Skeletal muscle satellite cell (primary cell): Measurements from ENCODE around the gene ATAD3B.
A peak's percentile ranks its signal among the peaks of the same experiment; 100 is the strongest.

ENCODE experiments used
- H3K27me3 ChIP-seq: 2 replicates; pipeline ENCODE4 v1.7.0; 2013; ENCODE audit warnings: low read length; ENCODE audit not compliant: control insufficient read depth, insufficient read depth
- H3K36me3 ChIP-seq: 2 replicates; pipeline ENCODE4 v1.7.0; 2013; ENCODE audit warnings: mild to moderate bottlenecking, control low read depth, low read length; ENCODE audit not compliant: insufficient read depth
- H3K4me1 ChIP-seq: 2 replicates; pipeline ENCODE4 v1.7.0; 2013; ENCODE audit warnings: low read length; ENCODE audit not compliant: control insufficient read depth, insufficient read depth
- H3K4me2 ChIP-seq: 2 replicates; pipeline ENCODE4 v1.7.0; 2013; ENCODE audit warnings: mild to moderate bottlenecking, low read length
- H3K4me3 ChIP-seq: 2 replicates; pipeline ENCODE4 v1.7.0; 2013; ENCODE audit warnings: low read length
- H3K9ac ChIP-seq: 2 replicates; pipeline ENCODE4 v1.7.0; 2013; ENCODE audit warnings: mild to moderate bottlenecking, low read depth, low read length, moderate library complexity
- H3K9me3 ChIP-seq: replicated peaks from 2 replicates; pipeline ENCODE4 v1.7.0; 2013; ENCODE audit warnings: mild to moderate bottlenecking, control low read depth, low read length

The ATAD3B gene

GRCh38 chr1:1534401-1535154 is 63.0 kb downstream of the ATAD3B start:
- peaks cover 3% of the 10 kb centered on the region for H3K9me3 ChIP-seq
- no peak overlapping the region for H3K9ac ChIP-seq
- no peaks in the 10 kb centered on the region for H3K27me3 ChIP-seq
- H3K36me3 ChIP-seq, result peaks cover 18% of the 10 kb centered on the region
- no peak overlapping the region for H3K4me2 ChIP-seq
- no peak overlapping the region for H3K4me3 ChIP-seq
- no peaks in the 10 kb centered on the region for H3K4me1 ChIP-seq

GRCh38 chr1:1535201-1536018 is 63.8 kb downstream of the ATAD3B start:
- H3K9me3 ChIP-seq, result peaks cover 3% of the 10 kb centered on the region
- no peak overlapping the region for H3K4me2 ChIP-seq
- no peaks in the 10 kb centered on the region for H3K4me1 ChIP-seq
- H3K9ac ChIP-seq, result no peak overlapping the region
- H3K4me3 ChIP-seq, result no peak overlapping the region
- no peaks in the 10 kb centered on the region for H3K27me3 ChIP-seq
- H3K36me3 ChIP-seq, result peaks cover 11% of the 10 kb centered on the region

GRCh38 chr1:1536019-1536937 is 64.7 kb downstream of the ATAD3B start:
- peaks cover 16% of the 10 kb centered on the region for H3K36me3 ChIP-seq

GRCh38 chr1:1536938-1537546 is 65.5 kb downstream of the ATAD3B start:
- Histone ChIP-seq H3K36me3 (peaks cover 23% of the 10 kb centered on the region), H3K27me3 (no peaks in the 10 kb centered on the region), H3K9ac (no peak overlapping the region), H3K4me3 (no peak overlapping the region), H3K4me1 (peaks cover 5% of the 10 kb centered on the region), H3K9me3 (no peaks in the 10 kb centered on the region), H3K4me2 (no peak overlapping the region)

More at GRCh38 chr1:1536019-1536937, 64.7 kb downstream of the ATAD3B start:
- Histone ChIP-seq H3K4me3 (no peak overlapping the region), H3K4me2 (no peak overlapping the region), H3K27me3 (no peaks in the 10 kb centered on the region), H3K4me1 (peaks cover 5% of the 10 kb centered on the region), H3K9me3 (peaks cover 3% of the 10 kb centered on the region), H3K9ac (no peak overlapping the region)

- H3K9me3 ChIP-seq, result no peaks in the 10 kb centered on the region
- H3K4me3 ChIP-seq, result no peak overlapping the region
- H3K4me1 ChIP-seq, result peaks cover 5% of the 10 kb centered on the region
Measured at GRCh38 chr1:1537626-1538250, 66.2 kb downstream of the ATAD3B start.

GRCh38 chr1:1538334-1538733 is 66.8 kb downstream of the ATAD3B start:
- H3K9ac ChIP-seq, result no peak overlapping the region
- no peaks in the 10 kb centered on the region for H3K9me3 ChIP-seq
- H3K4me2 ChIP-seq, result no peak overlapping the region
- H3K4me3 ChIP-seq, result no peak overlapping the region
- peaks cover 34% of the 10 kb centered on the region for H3K36me3 ChIP-seq
- H3K4me1 ChIP-seq, result peaks cover 5% of the 10 kb centered on the region
- no peaks in the 10 kb centered on the region for H3K27me3 ChIP-seq

More at GRCh38 chr1:1537626-1538250, 66.2 kb downstream of the ATAD3B start:
- Histone ChIP-seq H3K4me2 (no peak overlapping the region), H3K36me3 (peaks cover 28% of the 10 kb centered on the region), H3K27me3 (no peaks in the 10 kb centered on the region), H3K9ac (no peak overlapping the region)

- Histone ChIP-seq H3K9me3 (no peaks in the 10 kb centered on the region), H3K4me1 (peaks cover 5% of the 10 kb centered on the region), H3K9ac (no peak overlapping the region), H3K27me3 (no peaks in the 10 kb centered on the region), H3K36me3 (peaks cover 34% of the 10 kb centered on the region), H3K4me2 (peak overlapping the region; percentile 74), H3K4me3 (peak overlapping the region; percentile 58)
Measured at GRCh38 chr1:1538989-1539309, 67.4 kb downstream of the ATAD3B start.

GRCh38 chr1:1539310-1540089 is 67.9 kb downstream of the ATAD3B start:
- Histone ChIP-seq H3K9ac (no peak overlapping the region), H3K4me1 (peaks cover 5% of the 10 kb centered on the region), H3K4me3 (peak overlapping the region; percentile 58), H3K9me3 (no peaks in the 10 kb centered on the region), H3K36me3 (peaks cover 34% of the 10 kb centered on the region), H3K27me3 (no peaks in the 10 kb centered on the region), H3K4me2 (peak overlapping the region; percentile 74)

- peak within 1 kb of the TSS; percentile 60 for H3K9ac ChIP-seq
- H3K4me3 ChIP-seq, result peak within 1 kb of the TSS; percentile 58
- peak within 1 kb of the TSS; percentile 78 for H3K4me2 ChIP-seq
- H3K9me3 ChIP-seq, result no peaks in the 10 kb centered on the region
- H3K36me3 ChIP-seq, result peaks cover 34% of the 10 kb centered on the region
- peaks cover 5% of the 10 kb centered on the region for H3K4me1 ChIP-seq
- no peaks in the 10 kb centered on the region for H3K27me3 ChIP-seq
Measured at GRCh38 chr1:1540090-1540817, 68.7 kb downstream of the ATAD3B start, which contains the start of gene TMEM240. Gene TMEM240 (minus strand): TSS chr1:1540624. CDS start chr1:1540346, 278 bp downstream.
